Loucy (cell line): Measurements from ENCODE around the gene TMIGD3.

Experiments used
- CTCF ChIP-seq: fragments of 200-600 bp; sonication (generic); conservative IDR thresholded peaks from 2 replicates; pipeline ENCODE4 v1.5.1; 2014; ENCODE audit warnings: mild to moderate bottlenecking, antibody characterized with exemption, low read length
- EZH2phosphoT487 ChIP-seq: fragments of 200-600 bp; IDR thresholded peaks from 2 replicates; pipeline ENCODE4 v1.6.1; 2018; ENCODE audit warnings: antibody characterized with exemption, mild to moderate bottlenecking, moderate library complexity, borderline replicate concordance

- no peak for TF ChIP-seq CTCF
- TF ChIP-seq EZH2phosphoT487, result no peak
Measured at GRCh38 chr1:111535256-111536191, 32.1 kb upstream of the TMIGD3 start.
